DOHH2 (cell line): Measurements from ENCODE around the gene MLLT10.

Source experiments
- H3F3A ChIP-seq: fragments of 200-600 bp; sonication (generic), shearing (Covaris generic); 2 replicates; pipeline ENCODE4 v1.6.0; 2016; ENCODE audit warnings: antibody characterized with exemption, mild to moderate bottlenecking; ENCODE audit not compliant: control insufficient read depth, insufficient read depth
- H3K27ac ChIP-seq: fragments of 200-600 bp; sonication (generic); 2 replicates; pipeline ENCODE4 v1.5.1; 2014; ENCODE audit warnings: low read depth, mild to moderate bottlenecking, low read length, moderate library complexity
- H3K27me3 ChIP-seq: fragments of 200-600 bp; sonication (generic); 2 replicates; pipeline ENCODE4 v1.6.1; 2014; ENCODE audit warnings: mild to moderate bottlenecking, low read length, mixed read lengths; ENCODE audit not compliant: control insufficient read depth
- H3K36me3 ChIP-seq: fragments of 200-600 bp; sonication (generic); 2 replicates; pipeline ENCODE4 v1.6.1; 2014; ENCODE audit warnings: mild to moderate bottlenecking, low read length, moderate library complexity, mixed read lengths; ENCODE audit not compliant: control insufficient read depth
- H3K4me1 ChIP-seq: fragments of 200-600 bp; sonication (generic); 2 replicates; pipeline ENCODE4 v1.6.1; 2014; ENCODE audit warnings: mild to moderate bottlenecking, low read length, mixed read lengths; ENCODE audit not compliant: control insufficient read depth
- H3K4me2 ChIP-seq: fragments of 200-600 bp; sonication (generic); 2 replicates; pipeline ENCODE4 v1.6.0; 2014; ENCODE audit warnings: mild to moderate bottlenecking, low read length, moderate library complexity
- H3K4me3 ChIP-seq: fragments of 200-600 bp; sonication (generic); 2 replicates; pipeline ENCODE4 v1.5.1; 2014; ENCODE audit warnings: mild to moderate bottlenecking, low read length, mixed read lengths
- H3K79me2 ChIP-seq: fragments of 200-600 bp; sonication (generic); 2 replicates; pipeline ENCODE4 v1.6.1; 2014; ENCODE audit warnings: mild to moderate bottlenecking, low read length, mixed read lengths; ENCODE audit not compliant: control insufficient read depth
- H3K9me2 ChIP-seq: fragments of 200-600 bp; sonication (generic); replicated peaks from 2 replicates; pipeline ENCODE4 v1.6.1; 2014; ENCODE audit warnings: mild to moderate bottlenecking, low read length, mixed read lengths; ENCODE audit not compliant: control insufficient read depth
- H3K9me3 ChIP-seq: fragments of 200-600 bp; sonication (generic); 2 replicates; pipeline ENCODE4 v1.6.1; 2014; ENCODE audit warnings: antibody characterized with exemption, low read length, mixed read lengths; ENCODE audit not compliant: control insufficient read depth, insufficient read depth
- H4K20me1 ChIP-seq: fragments of 200-600 bp; sonication (generic); 2 replicates; pipeline ENCODE4 v1.6.0; 2014; ENCODE audit warnings: low read depth, mild to moderate bottlenecking, antibody characterized with exemption, low read length, moderate library complexity; ENCODE audit not compliant: control insufficient read depth, insufficient read depth
- EZH2phosphoT487 ChIP-seq: fragments of 200-600 bp; sonication (generic); IDR thresholded peaks from 2 replicates; pipeline ENCODE4 v1.6.1; 2017; ENCODE audit warnings: borderline replicate concordance, mild to moderate bottlenecking, antibody characterized with exemption, low read length, moderate library complexity, mixed read lengths
- TF ChIP-seq, protein P1 (sequence below): fragments of 200-600 bp; sonication (generic); IDR thresholded peaks from one replicate; pipeline ENCODE4 v1.5.1; 2014; ENCODE audit warnings: antibody characterized with exemption, mild to moderate bottlenecking, low read depth, low read length; ENCODE audit not compliant: poor library complexity, severe bottlenecking

The MLLT10 gene

DNA sequence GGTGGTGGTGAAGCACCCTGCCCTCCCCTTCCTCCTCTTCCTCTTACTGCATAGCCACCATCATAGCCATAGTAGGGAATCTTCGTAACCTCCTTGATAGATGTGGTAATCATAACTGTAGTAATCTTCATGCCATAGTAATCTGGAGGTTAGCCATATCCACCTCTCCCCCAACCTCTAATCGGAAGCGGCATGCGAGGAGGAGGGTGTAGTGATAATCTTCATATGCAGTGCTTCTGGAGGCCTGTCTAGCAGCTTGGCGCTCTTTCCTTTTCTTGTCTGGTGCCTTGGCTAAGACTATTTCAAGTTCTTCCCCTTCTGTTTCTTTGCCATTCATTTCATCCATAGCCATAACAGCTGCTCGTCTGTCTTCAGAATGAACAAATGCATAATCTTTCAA lies 90.9 kb downstream of the MLLT10 start:
- Histone ChIP-seq H3K4me2 (no peak overlapping the region), H3K27ac (no peak overlapping the region), H3K36me3 (peaks cover 60% of the 10 kb centered on the region), H4K20me1 (no peaks in the 10 kb centered on the region; the same call in 1 of the 2 replicates), H3K9me3 (no peaks in the 10 kb centered on the region), H3F3A (no peaks in the 10 kb centered on the region), H3K4me1 (no peaks in the 10 kb centered on the region), H3K27me3 (no peaks in the 10 kb centered on the region), H3K79me2 (peaks cover 2% of the 10 kb centered on the region; the same call in 1 of the 2 replicates), H3K9me2 (no peaks in the 10 kb centered on the region), H3K4me3 (no peak overlapping the region)
- no peak for TF ChIP-seq EZH2phosphoT487
- TF ChIP-seq, protein P1, sequence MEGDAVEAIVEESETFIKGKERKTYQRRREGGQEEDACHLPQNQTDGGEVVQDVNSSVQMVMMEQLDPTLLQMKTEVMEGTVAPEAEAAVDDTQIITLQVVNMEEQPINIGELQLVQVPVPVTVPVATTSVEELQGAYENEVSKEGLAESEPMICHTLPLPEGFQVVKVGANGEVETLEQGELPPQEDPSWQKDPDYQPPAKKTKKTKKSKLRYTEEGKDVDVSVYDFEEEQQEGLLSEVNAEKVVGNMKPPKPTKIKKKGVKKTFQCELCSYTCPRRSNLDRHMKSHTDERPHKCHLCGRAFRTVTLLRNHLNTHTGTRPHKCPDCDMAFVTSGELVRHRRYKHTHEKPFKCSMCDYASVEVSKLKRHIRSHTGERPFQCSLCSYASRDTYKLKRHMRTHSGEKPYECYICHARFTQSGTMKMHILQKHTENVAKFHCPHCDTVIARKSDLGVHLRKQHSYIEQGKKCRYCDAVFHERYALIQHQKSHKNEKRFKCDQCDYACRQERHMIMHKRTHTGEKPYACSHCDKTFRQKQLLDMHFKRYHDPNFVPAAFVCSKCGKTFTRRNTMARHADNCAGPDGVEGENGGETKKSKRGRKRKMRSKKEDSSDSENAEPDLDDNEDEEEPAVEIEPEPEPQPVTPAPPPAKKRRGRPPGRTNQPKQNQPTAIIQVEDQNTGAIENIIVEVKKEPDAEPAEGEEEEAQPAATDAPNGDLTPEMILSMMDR, result no peak

DNA sequence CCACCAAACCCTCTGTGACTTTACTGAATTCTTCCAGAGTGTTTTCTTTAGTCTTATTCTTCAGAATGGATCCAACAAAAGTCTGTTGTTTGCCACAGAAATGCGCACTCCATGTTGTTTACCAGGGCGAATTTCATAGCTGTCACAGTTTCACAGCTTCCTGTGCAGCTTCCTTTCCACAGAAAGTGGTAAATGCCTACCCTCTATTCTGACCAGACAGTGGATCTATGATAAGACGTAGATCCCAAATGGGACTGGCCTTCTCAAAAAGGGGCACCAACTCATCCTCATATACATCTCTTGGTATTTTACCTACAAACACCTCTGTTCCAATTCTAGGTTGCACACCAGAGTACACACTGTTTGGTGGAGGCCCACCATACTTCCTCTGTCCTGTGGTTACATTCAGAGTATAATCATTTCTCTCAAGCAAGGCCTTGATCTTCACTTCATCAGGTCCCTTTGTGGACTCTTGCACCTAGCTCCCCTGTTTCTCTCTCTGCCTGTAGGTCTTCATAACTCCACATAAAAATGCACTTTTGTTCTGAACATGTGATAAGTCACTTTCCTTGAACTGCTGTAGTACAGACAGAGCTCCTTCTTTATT lies 91.7 kb downstream of the MLLT10 start:
- H3K4me3 ChIP-seq, result no peak overlapping the region
- H3K27me3 ChIP-seq, result no peaks in the 10 kb centered on the region
- H3K9me2 ChIP-seq, result no peaks in the 10 kb centered on the region
- no peak overlapping the region for H3K27ac ChIP-seq
- no peaks in the 10 kb centered on the region for H3K4me1 ChIP-seq
- no peak overlapping the region for H3K4me2 ChIP-seq
- H3F3A ChIP-seq, result no peaks in the 10 kb centered on the region
- TF ChIP-seq, protein P1, result no peak
- no peak for TF ChIP-seq EZH2phosphoT487
- peaks cover 65% of the 10 kb centered on the region for H3K36me3 ChIP-seq
- no peaks in the 10 kb centered on the region for H3K9me3 ChIP-seq
- peaks cover 2% of the 10 kb centered on the region; the same call in 1 of the 2 replicates for H3K79me2 ChIP-seq
- H4K20me1 ChIP-seq, result no peaks in the 10 kb centered on the region; the same call in 1 of the 2 replicates

DNA sequence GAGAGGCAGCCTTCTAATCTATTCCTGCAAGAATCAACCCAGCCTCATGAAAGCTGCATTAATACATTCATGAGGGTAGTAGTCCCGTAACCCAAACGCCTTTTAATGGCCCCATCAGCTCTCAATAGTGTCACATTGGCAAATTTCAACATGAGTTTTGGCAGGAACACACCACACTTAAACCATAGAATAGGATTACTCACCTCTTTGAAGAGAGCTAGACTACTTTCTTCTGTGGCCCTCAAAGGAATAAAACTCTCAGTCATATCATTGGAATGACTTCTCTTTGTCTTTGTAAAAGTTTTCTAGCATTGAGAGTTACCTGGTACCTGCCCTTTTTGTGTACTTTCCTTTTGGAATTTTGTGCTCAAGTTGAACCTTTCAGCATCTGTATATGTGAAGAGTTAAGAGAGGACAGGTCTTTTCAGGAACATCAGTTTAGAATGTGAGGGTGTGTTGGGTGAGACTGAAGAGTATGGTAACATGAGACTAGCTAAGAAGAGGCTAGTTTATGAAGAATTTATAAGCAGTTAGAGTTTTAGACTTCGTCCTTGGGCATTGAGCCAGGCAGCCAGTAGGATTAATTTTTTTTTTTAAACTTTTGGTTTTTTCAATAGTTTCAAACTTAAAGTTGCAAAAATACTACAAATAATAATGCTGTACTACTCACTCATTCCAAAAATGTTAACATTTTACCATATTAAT lies 92.6 kb downstream of the MLLT10 start:
- no peaks in the 10 kb centered on the region for H3K9me2 ChIP-seq
- H3K4me3 ChIP-seq, result no peak overlapping the region
- H3K79me2 ChIP-seq, result peaks cover 2% of the 10 kb centered on the region; the same call in 1 of the 2 replicates
- H4K20me1 ChIP-seq, result no peaks in the 10 kb centered on the region; the same call in 1 of the 2 replicates
- H3K27me3 ChIP-seq, result no peaks in the 10 kb centered on the region
- H3K9me3 ChIP-seq, result no peaks in the 10 kb centered on the region
- peaks cover 69% of the 10 kb centered on the region for H3K36me3 ChIP-seq
- TF ChIP-seq, protein P1, result no peak
- no peak for TF ChIP-seq EZH2phosphoT487
- H3F3A ChIP-seq, result no peaks in the 10 kb centered on the region
- H3K27ac ChIP-seq, result no peak overlapping the region
- H3K4me2 ChIP-seq, result no peak overlapping the region
- H3K4me1 ChIP-seq, result no peaks in the 10 kb centered on the region
